Lower leg skin (tissue), 4 donors: ENCODE results near the gene EEFSEC. TPM values are rescaled to one million over a fixed set of nuclear protein-coding genes. Genes with fewer than 3 reads are reported as not detected.

Source experiments
- DNase-seq, 2 donors: peaks; one replicate each; pipeline ENCODE4 v3.0.0-alpha.2; 2019; ENCODE audit warnings: low spot score in 2 of 2
- H3K4me3 ChIP-seq: fragments of 200-600 bp; sonication (generic); 2 replicates; pipeline ENCODE4 v1.5.1; 2017; ENCODE audit warnings: mild to moderate bottlenecking, low read depth; ENCODE audit not compliant: poor library complexity, severe bottlenecking
- CTCF ChIP-seq, 3 donors: fragments of 450-650 bp; IDR thresholded peaks; one replicate each; pipeline ENCODE4 v1.5.1; 2016; ENCODE audit warnings: antibody characterized with exemption in 3 of 3, mild to moderate bottlenecking in 3 of 3, moderate library complexity in 2 of 3
- POLR2A ChIP-seq, 2 donors: fragments of 450-650 bp; IDR thresholded peaks; one replicate each; pipeline ENCODE4 v1.6.1; 2016 to 2017; ENCODE audit warnings: antibody characterized with exemption in 2 of 2, mild to moderate bottlenecking in 1 of 2, moderate library complexity in 1 of 2
- WGBS, 2 donors: methylation state at CpG; one replicate each; pipeline ENCODE4 v1.1.5; 2018; 5-methylcytosine and 5-hydroxymethylcytosine counted together
- intact Hi-C: fragments of 100-400 bp; cut with DNase I; formaldehyde crosslinking; loops from one replicate; pipeline ENCODE4 v1.15.0; 2023; ENCODE audit warnings: low total_unique reads
- total RNA-seq, 4 donors: library from RNA; depleted of rRNA; stranded (reverse); fragments of >200 nt; gene quantifications; one replicate each; pipeline ENCODE4 v1.1.0, GENCODE V29; 2016

EEFSEC gene
- total RNA-seq, 4 donors from 2014 or later: 16.3 to 28.6 (median 16.8) TPM

GRCh38 chr3:128326051-128326823 is 173.0 kb downstream of the EEFSEC start:
- DNase-seq: peak in 1 of 2 donors; percentile 65
- intact Hi-C loops: no loop called here
- no peak for TF ChIP-seq POLR2A (IDR thresholded peaks at IDR 0.05)
- no peak for TF ChIP-seq CTCF (IDR thresholded peaks at IDR 0.05)
- 82 to 83% methylated on average over 4 of the region's 4 CpGs for WGBS, 2 donors
- no peak overlapping the region for H3K4me3 ChIP-seq

GRCh38 chr3:128327606-128328031 is 174.3 kb downstream of the EEFSEC start:
- peak in 1 of 2 donors; percentile 72 for DNase-seq
- no peak overlapping the region for H3K4me3 ChIP-seq
- TF ChIP-seq CTCF (IDR thresholded peaks at IDR 0.05) (no peak), POLR2A (IDR thresholded peaks at IDR 0.05) (no peak)
- WGBS, 2 donors: 90 to 96% methylated on average over 6 of the region's 6 CpGs
- intact Hi-C loops: no loop called here

DNA sequence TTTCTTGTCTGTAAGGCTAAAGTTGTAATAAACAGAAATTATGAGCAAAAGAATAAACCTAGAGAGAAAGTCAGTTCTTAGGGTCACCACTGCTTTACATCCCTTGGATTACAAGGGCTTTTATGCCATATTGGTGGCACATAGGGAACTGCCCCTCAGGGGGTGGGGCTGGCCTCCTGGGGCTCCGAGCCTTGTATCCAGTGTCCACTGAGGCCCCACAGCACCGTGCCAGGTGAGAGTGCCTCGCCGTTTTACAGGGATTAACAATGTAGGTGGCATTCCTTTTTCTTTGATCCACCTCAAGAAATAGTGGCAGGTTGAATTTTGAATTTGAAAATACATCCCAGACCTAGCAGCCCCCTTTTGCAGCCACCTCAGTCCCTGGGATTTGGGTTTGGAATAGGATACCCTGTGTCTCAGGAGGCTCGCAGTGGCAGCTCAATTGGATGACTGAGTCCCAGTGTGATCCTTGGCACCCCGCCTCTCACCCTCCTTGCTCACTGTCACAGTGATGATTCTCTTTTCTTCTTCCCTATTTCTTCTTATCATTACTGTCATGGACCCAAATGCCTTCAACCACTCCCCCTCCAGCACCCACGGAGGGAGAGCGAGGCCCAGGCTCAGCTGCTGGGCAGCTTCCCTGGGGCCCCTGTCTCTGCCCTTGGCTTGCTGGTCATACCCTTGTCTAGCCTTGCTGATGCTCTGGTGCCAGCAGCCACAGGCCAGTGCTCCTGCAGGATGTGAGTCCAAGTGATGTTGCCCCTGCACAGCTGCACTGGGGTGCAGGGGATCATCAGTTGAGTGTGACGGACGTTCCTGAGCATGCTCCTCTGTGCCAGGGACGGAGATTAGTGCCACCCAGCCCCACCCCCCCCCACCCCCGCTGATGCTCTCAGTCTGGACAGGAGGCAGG is 175.5 kb downstream of the EEFSEC start:
- H3K4me3 ChIP-seq: no peak overlapping the region
- peak in 1 of 2 donors; percentile 73 for DNase-seq
- no peak for TF ChIP-seq CTCF (IDR thresholded peaks at IDR 0.05)
- TF ChIP-seq POLR2A (IDR thresholded peaks at IDR 0.05): no peak
- WGBS, 2 donors: 93 to 94% methylated on average over 12 of the region's 12 CpGs
- intact Hi-C loops: no loop called here

DNA sequence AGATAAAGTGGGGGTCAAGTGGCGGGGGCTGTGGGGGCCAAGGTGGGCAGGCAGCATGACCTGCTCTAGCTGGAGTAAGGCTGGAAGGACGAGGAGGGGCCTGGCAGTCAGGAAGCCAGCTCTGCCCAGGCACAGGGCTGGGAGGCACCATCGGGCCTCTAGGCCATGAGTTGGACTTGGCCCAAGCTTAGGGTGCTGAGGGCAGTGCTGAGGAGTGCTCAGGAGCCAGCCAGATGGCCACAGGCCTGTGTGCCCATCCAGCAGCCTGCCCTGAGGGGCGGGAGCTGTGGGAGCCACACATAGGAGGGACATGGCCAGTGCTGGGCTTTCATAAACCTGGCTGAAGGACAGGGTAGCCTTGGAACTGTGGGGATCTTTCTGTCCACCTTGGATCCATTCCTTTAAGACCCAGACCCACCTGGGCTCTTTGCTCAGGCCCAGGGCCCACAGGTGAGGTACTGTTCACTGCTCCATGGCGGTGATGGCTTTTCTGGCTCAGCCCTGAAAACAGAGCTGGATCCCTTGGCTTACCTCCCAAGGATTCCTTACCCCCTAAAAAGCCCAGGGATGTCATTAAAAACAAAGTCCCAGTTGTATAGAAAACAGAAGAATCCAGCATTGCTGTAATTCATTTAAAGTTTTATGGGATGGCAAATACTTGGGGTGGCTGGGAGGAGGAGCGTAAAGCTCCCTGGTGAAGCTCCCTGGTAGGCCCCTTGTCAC is 176.4 kb downstream of the EEFSEC start:
- 95% methylated on average over 6 of the region's 6 CpGs for WGBS, 2 donors
- no peak overlapping the region for H3K4me3 ChIP-seq
- DNase-seq: peak in 1 of 2 donors; percentile 76
- intact Hi-C loops: no loop called here
- TF ChIP-seq POLR2A (IDR thresholded peaks at IDR 0.05) (no peak), CTCF (IDR thresholded peaks at IDR 0.05) (no peak)

GRCh38 chr3:128330214-128330842 is 177.0 kb downstream of the EEFSEC start:
- 89% methylated on average over 13 of the region's 13 CpGs for WGBS, 2 donors
- intact Hi-C loops: no loop called here
- TF ChIP-seq POLR2A (IDR thresholded peaks at IDR 0.05): no peak
- TF ChIP-seq CTCF (IDR thresholded peaks at IDR 0.05): no peak
- no peak overlapping the region for H3K4me3 ChIP-seq
- peak in 1 of 2 donors; percentile 61 for DNase-seq
